GM12873 (cell line): Measurements from ENCODE around the gene NUSAP1.

Experiments
- TF ChIP-seq, protein P1 (sequence below): IDR thresholded peaks from 2 replicates; pipeline ENCODE4 v1.5.1; 2012; ENCODE audit warnings: low read depth, mild to moderate bottlenecking, moderate library complexity, low read length, control low read depth; ENCODE audit not compliant: insufficient read depth; ENCODE audit errors: missing control alignments

Gene NUSAP1

DNA sequence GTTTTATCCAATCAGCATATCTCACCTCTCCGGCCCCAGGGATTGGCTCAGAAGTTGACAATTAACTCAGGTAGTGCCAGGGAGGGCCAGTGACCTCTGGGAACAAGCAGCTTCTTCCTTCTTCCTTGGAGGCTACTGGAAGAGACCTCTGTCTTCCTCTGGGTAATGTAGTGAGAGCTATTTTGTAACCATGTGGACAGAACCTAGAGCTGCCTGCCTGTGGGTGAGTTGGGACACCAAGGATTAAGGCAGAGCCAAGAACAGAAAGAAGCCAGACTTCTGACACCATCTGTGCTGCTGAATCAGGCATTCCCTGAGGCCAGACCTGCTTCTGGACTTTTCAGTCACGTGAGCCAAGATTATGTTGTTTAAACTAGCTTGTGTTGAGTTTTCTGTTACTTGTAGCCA is 75.6 kb downstream of the NUSAP1 start:
- TF ChIP-seq, protein P1, sequence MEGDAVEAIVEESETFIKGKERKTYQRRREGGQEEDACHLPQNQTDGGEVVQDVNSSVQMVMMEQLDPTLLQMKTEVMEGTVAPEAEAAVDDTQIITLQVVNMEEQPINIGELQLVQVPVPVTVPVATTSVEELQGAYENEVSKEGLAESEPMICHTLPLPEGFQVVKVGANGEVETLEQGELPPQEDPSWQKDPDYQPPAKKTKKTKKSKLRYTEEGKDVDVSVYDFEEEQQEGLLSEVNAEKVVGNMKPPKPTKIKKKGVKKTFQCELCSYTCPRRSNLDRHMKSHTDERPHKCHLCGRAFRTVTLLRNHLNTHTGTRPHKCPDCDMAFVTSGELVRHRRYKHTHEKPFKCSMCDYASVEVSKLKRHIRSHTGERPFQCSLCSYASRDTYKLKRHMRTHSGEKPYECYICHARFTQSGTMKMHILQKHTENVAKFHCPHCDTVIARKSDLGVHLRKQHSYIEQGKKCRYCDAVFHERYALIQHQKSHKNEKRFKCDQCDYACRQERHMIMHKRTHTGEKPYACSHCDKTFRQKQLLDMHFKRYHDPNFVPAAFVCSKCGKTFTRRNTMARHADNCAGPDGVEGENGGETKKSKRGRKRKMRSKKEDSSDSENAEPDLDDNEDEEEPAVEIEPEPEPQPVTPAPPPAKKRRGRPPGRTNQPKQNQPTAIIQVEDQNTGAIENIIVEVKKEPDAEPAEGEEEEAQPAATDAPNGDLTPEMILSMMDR: no peak

DNA sequence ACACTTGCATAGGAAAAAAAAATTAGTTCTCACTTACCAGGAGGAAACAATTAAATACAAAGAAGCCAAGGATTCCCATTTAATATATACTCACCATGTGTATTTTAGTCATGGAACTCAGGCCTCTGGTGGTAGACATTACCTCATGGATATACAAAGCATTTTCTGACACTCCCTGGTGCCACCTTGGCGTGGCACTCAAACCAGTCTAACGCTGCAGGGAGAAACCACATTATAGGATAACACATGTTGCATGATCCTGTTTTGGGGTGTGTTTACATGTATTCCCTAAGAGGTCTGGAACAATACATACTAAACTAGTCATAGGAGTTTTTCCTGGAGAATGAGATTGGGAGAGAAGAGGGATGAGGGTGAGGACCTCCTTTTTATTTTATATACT is 78.3 kb downstream of the NUSAP1 start:
- TF ChIP-seq, protein P1: no peak

DNA sequence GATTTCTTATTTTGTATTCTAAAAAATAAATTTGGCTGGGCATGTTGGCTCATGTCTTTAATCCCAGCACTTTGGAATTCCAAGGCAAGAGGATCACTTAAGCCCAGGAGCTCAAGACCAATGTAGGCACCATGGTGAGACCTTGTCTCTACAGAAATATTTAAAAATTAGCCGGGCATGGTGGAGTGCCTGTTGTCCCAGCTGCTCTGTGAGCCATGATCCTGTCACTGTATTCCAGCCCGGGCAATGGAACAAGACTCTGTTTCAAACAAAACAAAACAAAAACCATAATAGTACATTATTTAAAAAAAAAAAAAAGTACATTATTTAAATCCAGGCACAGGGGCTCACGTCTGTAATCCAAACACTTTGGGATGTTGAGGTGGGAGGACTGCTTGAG is 78.8 kb downstream of the NUSAP1 start:
- TF ChIP-seq, protein P1: no peak

DNA sequence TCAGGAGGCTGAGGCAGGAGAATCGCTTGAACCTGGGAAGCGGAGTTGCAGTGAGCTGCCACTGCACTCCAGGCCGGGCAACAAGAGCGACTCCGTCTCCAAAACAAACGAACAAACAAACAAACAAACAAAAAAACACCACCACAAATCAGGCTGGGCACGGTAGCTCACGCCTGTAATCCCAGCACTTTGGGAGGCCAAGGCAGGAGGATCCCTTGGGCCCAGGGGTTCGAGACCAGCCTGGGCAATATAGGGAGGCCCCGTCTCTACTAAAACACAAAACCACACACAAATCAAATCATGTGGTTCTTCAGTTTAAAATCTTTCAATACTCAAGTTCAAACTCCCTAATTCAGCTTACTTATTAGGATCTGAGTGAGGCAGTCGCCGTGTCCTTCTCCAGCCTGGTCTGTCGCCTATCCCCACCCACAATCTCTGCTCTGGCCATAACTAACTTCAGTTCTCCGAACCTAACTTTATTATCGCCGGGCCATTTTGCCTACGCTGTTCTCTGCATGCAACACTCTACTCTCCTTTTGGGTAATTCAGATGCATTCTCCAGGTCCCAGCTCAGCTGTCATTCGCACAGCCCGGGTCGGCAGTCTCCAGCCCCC is 83.6 kb downstream of the NUSAP1 start:
- TF ChIP-seq, protein P1: no peak

DNA sequence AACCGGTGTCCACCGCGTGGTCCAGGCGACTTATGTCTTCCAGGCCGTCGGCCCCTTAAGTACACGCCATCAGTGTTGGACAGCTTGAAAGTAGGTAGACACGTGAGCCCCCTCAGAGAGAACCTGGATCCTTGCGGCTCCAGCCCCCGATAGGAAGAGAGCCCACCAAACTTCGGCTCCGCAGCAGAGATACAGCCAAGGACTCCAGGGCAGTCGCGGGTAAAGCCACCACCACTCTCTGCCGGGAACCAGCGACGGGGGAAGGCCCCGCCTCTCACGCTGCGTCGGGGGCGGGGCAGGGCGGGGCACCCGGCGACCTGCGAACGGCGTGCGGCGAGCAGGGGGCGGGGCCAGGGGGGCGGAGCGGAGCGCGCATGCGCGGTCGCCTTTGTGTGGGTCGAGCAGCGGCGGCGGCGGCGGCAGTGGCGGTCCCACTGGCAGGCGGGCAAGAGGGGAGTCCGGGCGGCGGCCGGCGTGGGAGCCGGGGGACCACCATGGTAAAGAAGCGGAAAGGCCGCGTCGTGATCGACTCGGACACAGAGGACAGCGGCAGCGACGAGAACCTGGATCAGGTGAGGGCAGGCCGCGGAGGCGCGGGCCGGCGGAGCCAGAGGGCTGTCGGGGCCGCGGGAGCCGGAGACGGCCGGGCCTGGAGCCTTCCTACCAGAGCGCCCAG is 84.2 kb downstream of the NUSAP1 start, which contains the start of gene RTF1:
RTF1 (plus strand) TSS at position 354 of the 676 bp plus-strand sequence; CDS start at position 375, 21 bp downstream.
- TF ChIP-seq, protein P1: no peak

DNA sequence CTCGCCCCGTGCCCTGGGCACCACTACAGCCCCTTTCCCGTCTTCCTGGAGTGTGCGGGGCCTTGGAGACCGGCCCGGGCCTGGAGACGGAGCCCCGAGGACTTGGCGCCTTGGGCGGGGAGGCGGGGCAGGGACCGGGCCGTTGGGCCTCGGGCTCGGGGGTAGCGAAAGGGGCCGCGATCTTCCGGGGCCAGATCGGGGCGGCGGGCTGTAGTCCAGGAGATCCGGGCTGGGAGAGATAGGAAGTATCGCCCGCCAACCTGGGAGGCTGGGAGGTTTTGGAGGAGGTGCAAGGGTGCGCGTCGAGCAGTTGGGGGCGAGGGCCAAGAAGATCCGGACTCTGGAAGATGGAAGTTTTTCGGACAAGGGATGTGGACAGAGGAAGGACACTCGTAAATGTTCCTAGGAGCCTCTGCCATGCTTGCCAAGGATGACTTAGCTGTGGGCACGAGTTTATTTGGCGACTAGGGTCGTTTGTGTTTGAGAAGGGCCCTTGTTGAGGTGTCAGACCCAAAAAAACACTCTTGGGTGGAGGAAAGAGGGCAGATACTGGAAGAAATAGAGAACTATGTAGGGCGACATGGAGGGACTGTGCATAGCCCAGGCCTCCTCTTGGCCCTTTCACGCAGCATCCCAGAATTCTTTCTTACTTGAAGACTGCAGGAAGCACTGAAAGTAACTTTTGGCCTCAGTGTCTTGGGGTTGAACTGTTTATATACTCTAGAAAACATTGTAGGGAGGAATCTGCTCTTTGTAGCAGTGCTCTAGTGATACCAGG is 84.9 kb downstream of the NUSAP1 start:
- TF ChIP-seq, protein P1: no peak
